ENCODE data around the gene ELP6. TPM values are rescaled to one million over a fixed set of nuclear protein-coding genes. Genes with fewer than 3 reads are reported as not detected.
A peak's percentile ranks its signal among the peaks of the same experiment; 100 is the strongest.

The ELP6 gene
- total RNA-seq, 1 donor from 2014 or later, result 60.4 TPM

DNA sequence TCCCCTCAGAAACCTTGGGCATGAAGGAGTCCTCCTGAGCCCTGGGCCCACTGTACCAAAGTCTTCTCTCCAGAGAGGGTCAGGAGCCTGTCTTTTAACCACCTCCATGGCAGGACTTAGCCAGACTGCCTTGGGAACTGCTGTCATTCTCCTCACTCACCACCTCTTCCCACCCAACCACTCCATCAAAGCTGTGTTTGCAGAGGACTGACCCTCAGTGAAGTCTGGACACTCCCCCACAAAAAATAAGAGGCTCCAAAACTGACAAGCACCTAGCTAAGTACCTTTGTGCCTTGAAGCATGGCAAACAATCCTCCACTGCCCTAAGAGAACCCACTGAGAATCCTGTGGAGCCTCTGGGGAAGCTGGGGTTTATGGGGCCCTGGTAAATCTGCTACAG lies 35.5 kb downstream of the ELP6 start:
- no peaks in the 10 kb centered on the region for H3K27me3 Mint-ChIP-seq (ENCODE audit: low read depth)
- DNase-seq (ENCODE audit: low read depth, low spot score), result no peak
- TF ChIP-seq, protein P1, sequence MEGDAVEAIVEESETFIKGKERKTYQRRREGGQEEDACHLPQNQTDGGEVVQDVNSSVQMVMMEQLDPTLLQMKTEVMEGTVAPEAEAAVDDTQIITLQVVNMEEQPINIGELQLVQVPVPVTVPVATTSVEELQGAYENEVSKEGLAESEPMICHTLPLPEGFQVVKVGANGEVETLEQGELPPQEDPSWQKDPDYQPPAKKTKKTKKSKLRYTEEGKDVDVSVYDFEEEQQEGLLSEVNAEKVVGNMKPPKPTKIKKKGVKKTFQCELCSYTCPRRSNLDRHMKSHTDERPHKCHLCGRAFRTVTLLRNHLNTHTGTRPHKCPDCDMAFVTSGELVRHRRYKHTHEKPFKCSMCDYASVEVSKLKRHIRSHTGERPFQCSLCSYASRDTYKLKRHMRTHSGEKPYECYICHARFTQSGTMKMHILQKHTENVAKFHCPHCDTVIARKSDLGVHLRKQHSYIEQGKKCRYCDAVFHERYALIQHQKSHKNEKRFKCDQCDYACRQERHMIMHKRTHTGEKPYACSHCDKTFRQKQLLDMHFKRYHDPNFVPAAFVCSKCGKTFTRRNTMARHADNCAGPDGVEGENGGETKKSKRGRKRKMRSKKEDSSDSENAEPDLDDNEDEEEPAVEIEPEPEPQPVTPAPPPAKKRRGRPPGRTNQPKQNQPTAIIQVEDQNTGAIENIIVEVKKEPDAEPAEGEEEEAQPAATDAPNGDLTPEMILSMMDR (conservative IDR thresholded peaks at IDR 0.05), result no peak
- peak overlapping the region; percentile 61 for H3K4me3 Mint-ChIP-seq
- H3K9me3 Mint-ChIP-seq, result no peaks in the 10 kb centered on the region
- peaks cover 36% of the 10 kb centered on the region for H3K4me1 Mint-ChIP-seq
- H3K27ac Mint-ChIP-seq (ENCODE audit: unreplicated experiment), result no peak overlapping the region
- no peaks in the 10 kb centered on the region for H3K36me3 Mint-ChIP-seq (ENCODE audit: low read depth)

DNA sequence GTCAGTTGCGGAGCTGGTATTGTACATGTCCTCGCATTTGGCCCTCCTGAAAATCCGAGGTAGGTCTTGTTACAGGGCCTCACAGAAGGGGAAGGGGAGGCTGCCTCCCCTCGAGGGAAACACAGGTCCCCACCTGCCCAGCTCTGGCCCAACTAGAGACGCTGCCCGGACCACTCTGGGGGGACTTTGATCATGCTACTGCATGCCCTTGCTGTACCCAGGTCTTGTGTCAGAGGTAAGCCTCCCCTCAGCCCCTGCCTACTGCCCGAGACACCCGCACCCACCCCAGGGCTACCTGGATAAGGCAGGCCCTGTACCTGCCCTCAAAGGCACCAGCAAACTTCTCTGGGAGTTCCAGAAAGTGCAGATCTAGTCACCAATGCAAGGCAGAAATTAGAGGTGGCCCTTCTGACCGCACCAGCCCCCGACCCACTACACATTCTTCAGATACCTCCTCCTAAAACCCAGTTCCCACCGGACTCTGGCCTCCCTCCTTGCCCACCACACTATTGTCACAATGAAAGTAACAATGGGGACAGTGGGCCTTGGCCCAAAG lies 36.8 kb downstream of the ELP6 start:
- no peak for DNase-seq (ENCODE audit: low read depth, low spot score)
- peaks cover 29% of the 10 kb centered on the region for H3K4me1 Mint-ChIP-seq
- no peaks in the 10 kb centered on the region for H3K36me3 Mint-ChIP-seq (ENCODE audit: low read depth)
- TF ChIP-seq, protein P1 (conservative IDR thresholded peaks at IDR 0.05), result no peak
- H3K27ac Mint-ChIP-seq (ENCODE audit: unreplicated experiment), result no peak overlapping the region
- no peaks in the 10 kb centered on the region for H3K9me3 Mint-ChIP-seq
- no peaks in the 10 kb centered on the region for H3K27me3 Mint-ChIP-seq (ENCODE audit: low read depth)
- H3K4me3 Mint-ChIP-seq, result peak overlapping the region; percentile 80

- H3K4me1 Mint-ChIP-seq, result peaks cover 27% of the 10 kb centered on the region
- H3K4me3 Mint-ChIP-seq, result peak overlapping the region; percentile 90
- no peak overlapping the region for H3K27ac Mint-ChIP-seq (ENCODE audit: unreplicated experiment)
- DNase-seq (ENCODE audit: low read depth, low spot score), result no peak
- H3K9me3 Mint-ChIP-seq, result no peaks in the 10 kb centered on the region
- no peaks in the 10 kb centered on the region for H3K36me3 Mint-ChIP-seq (ENCODE audit: low read depth)
- TF ChIP-seq, protein P1 (conservative IDR thresholded peaks at IDR 0.05), result no peak
- no peaks in the 10 kb centered on the region for H3K27me3 Mint-ChIP-seq (ENCODE audit: low read depth)
Observed at GRCh38 chr3:47476330-47476626, 37.2 kb downstream of the ELP6 start.

DNA sequence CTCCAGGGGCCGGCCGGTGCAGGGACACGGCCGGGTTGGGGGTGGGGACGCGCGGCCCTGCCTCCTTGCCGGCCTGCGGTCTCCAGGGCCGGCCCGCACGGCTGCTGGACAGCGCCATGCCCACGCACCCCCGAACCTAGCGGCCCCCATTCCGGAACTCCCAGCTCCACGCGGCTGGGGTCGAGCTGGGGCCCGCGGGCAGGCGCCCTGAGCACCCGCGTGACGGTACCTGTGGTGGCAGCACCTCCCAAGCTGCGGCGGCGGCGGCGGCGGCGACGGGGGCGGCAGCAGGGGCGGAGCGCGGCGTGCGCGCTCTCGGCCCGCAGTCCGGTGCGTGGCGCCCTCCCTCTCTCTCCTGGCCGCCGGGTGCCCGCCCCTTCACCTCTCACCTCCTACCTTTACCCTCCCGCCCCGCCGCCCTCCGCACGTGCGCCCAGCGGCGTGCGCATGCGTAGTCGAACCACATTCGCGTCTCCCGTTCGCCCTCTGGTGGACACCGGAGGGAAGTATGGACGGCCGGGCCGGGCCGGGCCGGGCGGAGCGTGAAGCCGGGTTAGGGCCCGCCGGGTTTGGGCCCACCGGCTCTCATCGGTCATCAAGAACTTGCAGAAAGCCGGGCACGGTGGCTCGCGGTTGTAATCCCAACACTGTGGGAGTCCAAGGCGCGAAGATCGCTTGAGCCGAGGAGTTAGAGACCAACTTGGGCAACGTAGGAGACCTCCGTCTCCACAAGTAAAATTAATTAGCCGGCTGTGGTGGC lies 37.8 kb downstream of the ELP6 start, which contains the start of gene SCAP:
TSS of gene SCAP (minus strand) at position 372 of the 760 bp plus-strand sequence. CDS start 32,948 bp downstream, outside the sequence.
- DNase-seq (ENCODE audit: low read depth, low spot score), result peak; percentile 98
- H3K36me3 Mint-ChIP-seq (ENCODE audit: low read depth), result no peaks in the 10 kb centered on the region
- H3K27ac Mint-ChIP-seq (ENCODE audit: unreplicated experiment), result peak within 1 kb of the TSS; percentile 1
- peaks cover 27% of the 10 kb centered on the region for H3K4me1 Mint-ChIP-seq
- H3K4me3 Mint-ChIP-seq, result peak within 1 kb of the TSS; percentile 90
- no peaks in the 10 kb centered on the region for H3K27me3 Mint-ChIP-seq (ENCODE audit: low read depth)
- TF ChIP-seq, protein P1 (conservative IDR thresholded peaks at IDR 0.05), result peak; percentile 95
- H3K9me3 Mint-ChIP-seq, result no peaks in the 10 kb centered on the region

DNA sequence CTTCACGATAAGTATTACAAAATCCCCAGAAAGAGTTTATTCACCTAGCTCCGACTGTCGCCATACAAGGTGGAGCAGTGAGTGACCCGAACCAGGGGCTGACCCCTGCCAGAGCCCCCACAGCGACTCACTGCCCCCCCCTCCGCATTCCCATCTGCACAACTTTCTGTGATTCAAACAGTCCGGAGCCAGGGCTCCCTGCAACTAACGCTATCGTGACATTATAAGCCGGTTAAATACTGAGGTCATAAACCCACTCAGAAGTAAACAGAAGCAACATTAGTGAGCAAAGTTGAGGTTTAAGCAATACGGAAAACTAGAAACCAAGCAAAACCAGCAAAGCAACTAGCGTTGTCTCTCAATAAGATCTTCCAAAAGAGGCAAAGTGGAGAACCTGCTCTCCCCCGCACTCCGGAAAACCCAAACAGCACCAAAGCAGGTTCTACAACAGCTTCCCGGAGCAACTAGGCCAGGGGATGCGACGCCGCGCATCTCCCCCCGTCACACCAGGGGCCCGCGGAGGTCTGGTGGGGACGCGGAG lies 38.4 kb downstream of the ELP6 start:
- no peak for DNase-seq (ENCODE audit: low read depth, low spot score)
- H3K4me1 Mint-ChIP-seq, result peaks cover 27% of the 10 kb centered on the region
- H3K27ac Mint-ChIP-seq (ENCODE audit: unreplicated experiment), result peak overlapping the region; percentile 1
- no peaks in the 10 kb centered on the region for H3K36me3 Mint-ChIP-seq (ENCODE audit: low read depth)
- H3K27me3 Mint-ChIP-seq (ENCODE audit: low read depth), result no peaks in the 10 kb centered on the region
- TF ChIP-seq, protein P1 (conservative IDR thresholded peaks at IDR 0.05), result no peak
- no peaks in the 10 kb centered on the region for H3K9me3 Mint-ChIP-seq
- peak overlapping the region; percentile 89 for H3K4me3 Mint-ChIP-seq

All from neural crest cell (in vitro differentiated cells).